ENCODE data around the gene NRXN2.

GRCh38 chr11:64765291-64765850 lies 42.4 kb upstream of the NRXN2 start:
- TF ChIP-seq TCF12 (IDR thresholded peaks at IDR 0.05; ENCODE audit: low read depth) (no peak), TAF1 (IDR thresholded peaks at IDR 0.05; ENCODE audit: low read depth) (no peak), MAX (IDR thresholded peaks at IDR 0.05) (no peak), ZBTB7A (IDR thresholded peaks at IDR 0.05; ENCODE audit: low read depth) (no peak), EP300 (IDR thresholded peaks at IDR 0.05; ENCODE audit: borderline replicate concordance) (no peak), EGR1 (IDR thresholded peaks at IDR 0.05) (no peak), REST (IDR thresholded peaks at IDR 0.05; ENCODE audit: low read depth) (no peak), CEBPB (IDR thresholded peaks at IDR 0.05) (no peak), CREB1 (IDR thresholded peaks at IDR 0.05; ENCODE audit: low read depth) (no peak), YY1 (IDR thresholded peaks at IDR 0.05; ENCODE audit: low read depth) (no peak), NFIC (IDR thresholded peaks at IDR 0.05) (no peak), TEAD4 (IDR thresholded peaks at IDR 0.05) (no peak), FOXM1 (IDR thresholded peaks at IDR 0.05; ENCODE audit: borderline replicate concordance, low read depth) (no peak)

Data from Ishikawa (cell line).